Ovary (tissue), 3 donors: ENCODE results near the gene CDK6.

Experiments
- CTCF ChIP-seq, 3 donors: fragments of 450-650 bp in 2 of 3; fragments of 200-600 bp in 1 of 3; IDR thresholded peaks; one replicate each; pipeline versions ENCODE4 v1.5.1 to v1.8.0; 2016 to 2022; ENCODE audit warnings: antibody characterized with exemption in 3 of 3, mild to moderate bottlenecking in 1 of 3
- EP300 ChIP-seq: sonication (generic); formaldehyde crosslinking; IDR thresholded peaks from one replicate; pipeline ENCODE4 v1.6.1; 2017; ENCODE audit warnings: antibody characterized with exemption
- POLR2A ChIP-seq: fragments of 450-650 bp; IDR thresholded peaks from one replicate; pipeline ENCODE4 v1.6.1; 2017; ENCODE audit warnings: antibody characterized with exemption, mild to moderate bottlenecking, moderate library complexity
- donor health status: DM: no; HTN: no; CAD: no.

- no peak for TF ChIP-seq POLR2A
- TF ChIP-seq CTCF (IDR thresholded peaks at IDR 0.05), result no peak
- no peak for TF ChIP-seq EP300
Measured at GRCh38 chr7:92782855-92783254, 53.5 kb downstream of the CDK6 start.
